GM21529 (cell line): ENCODE data around the gene CLDND2.

Experiments
- ATAC-seq: cut with Tn5 transposase; IDR thresholded peaks from one replicate; pipeline ENCODE4 v1.9.1; 2021; ENCODE audit not compliant: unreplicated experiment

The CLDND2 gene

GRCh38 chr19:51333836-51334460 lies 34.9 kb downstream of the CLDND2 start:
- ATAC-seq = no peak

- no peak for ATAC-seq
Measured at GRCh38 chr19:51331716-51332115, 37.1 kb downstream of the CLDND2 start.

GRCh38 chr19:51331193-51331592 lies 37.6 kb downstream of the CLDND2 start:
- no peak for ATAC-seq

- no peak for ATAC-seq
Measured at GRCh38 chr19:51330366-51330765, 38.4 kb downstream of the CLDND2 start.

- no peak for ATAC-seq
Measured at GRCh38 chr19:51329411-51329810, 39.4 kb downstream of the CLDND2 start.

GRCh38 chr19:51327066-51328001 lies 41.5 kb downstream of the CLDND2 start:
- ATAC-seq = no peak

GRCh38 chr19:51326216-51327065 lies 42.4 kb downstream of the CLDND2 start:
- no peak for ATAC-seq

- ATAC-seq = no peak
Measured at GRCh38 chr19:51325161-51325976, 43.4 kb downstream of the CLDND2 start.

GRCh38 chr19:51324167-51324481 lies 44.7 kb downstream of the CLDND2 start:
- ATAC-seq = no peak

GRCh38 chr19:51323481-51324166 lies 45.2 kb downstream of the CLDND2 start:
- no peak for ATAC-seq

GRCh38 chr19:51321799-51322198 lies 47.0 kb downstream of the CLDND2 start:
- no peak for ATAC-seq

- no peak for ATAC-seq
Measured at GRCh38 chr19:51320280-51320657, 48.5 kb downstream of the CLDND2 start.

- no peak for ATAC-seq
Measured at GRCh38 chr19:51319649-51320279, 49.0 kb downstream of the CLDND2 start.

GRCh38 chr19:51318687-51319648 lies 49.8 kb downstream of the CLDND2 start:
- ATAC-seq = no peak

- ATAC-seq = no peak
Measured at GRCh38 chr19:51317968-51318367, 50.8 kb downstream of the CLDND2 start.

- ATAC-seq = no peak
Measured at GRCh38 chr19:51317376-51317775, 51.4 kb downstream of the CLDND2 start.
